SK-N-SH treated with all-trans-retinoic acid at 6 μM for 48 hours (cell line): ENCODE results near the gene PRSS1.

Experiments used
- ARNTL ChIP-seq: fragments of 450-650 bp; formaldehyde crosslinking; IDR thresholded peaks from 2 replicates; pipeline ENCODE4 v1.5.0; 2020; ENCODE audit warnings: low read depth, mild to moderate bottlenecking, moderate library complexity, borderline replicate concordance
- GLIS3 ChIP-seq: fragments of 250-450 bp; sonication (Bioruptor Pico); IDR thresholded peaks from 2 replicates; pipeline ENCODE4 v1.5.0; 2020; ENCODE audit warnings: mild to moderate bottlenecking, moderate library complexity
- ISL1 ChIP-seq: fragments of 250-450 bp; sonication (Bioruptor Pico); IDR thresholded peaks from 2 replicates; pipeline ENCODE4 v2.1.2; 2022; ENCODE audit warnings: mild to moderate bottlenecking, moderate library complexity
- ZC3H10 ChIP-seq: fragments of 250-450 bp; sonication (Bioruptor Pico); IDR thresholded peaks from 2 replicates; pipeline ENCODE4 v1.5.1; 2021; ENCODE audit warnings: mild to moderate bottlenecking, moderate library complexity
- ZFP3 ChIP-seq: fragments of 250-450 bp; sonication (Bioruptor Pico); IDR thresholded peaks from 2 replicates; pipeline ENCODE4 v1.5.0; 2020; ENCODE audit warnings: mild to moderate bottlenecking, moderate library complexity
- ZNF565 ChIP-seq: fragments of 450-650 bp; formaldehyde crosslinking; conservative IDR thresholded peaks from 2 replicates; pipeline ENCODE4 v1.5.0; 2020; ENCODE audit warnings: low read depth, mild to moderate bottlenecking, moderate library complexity
- ZNF70 ChIP-seq: fragments of 450-650 bp; formaldehyde crosslinking; IDR thresholded peaks from 2 replicates; pipeline ENCODE4 v1.5.0; 2020; ENCODE audit warnings: mild to moderate bottlenecking, moderate library complexity
- TF ChIP-seq, protein P1 (sequence below): fragments of 250-450 bp; sonication (Bioruptor Pico); IDR thresholded peaks from 2 replicates; pipeline ENCODE4 v1.5.1; 2020; ENCODE audit warnings: low read depth, mild to moderate bottlenecking, moderate library complexity

DNA sequence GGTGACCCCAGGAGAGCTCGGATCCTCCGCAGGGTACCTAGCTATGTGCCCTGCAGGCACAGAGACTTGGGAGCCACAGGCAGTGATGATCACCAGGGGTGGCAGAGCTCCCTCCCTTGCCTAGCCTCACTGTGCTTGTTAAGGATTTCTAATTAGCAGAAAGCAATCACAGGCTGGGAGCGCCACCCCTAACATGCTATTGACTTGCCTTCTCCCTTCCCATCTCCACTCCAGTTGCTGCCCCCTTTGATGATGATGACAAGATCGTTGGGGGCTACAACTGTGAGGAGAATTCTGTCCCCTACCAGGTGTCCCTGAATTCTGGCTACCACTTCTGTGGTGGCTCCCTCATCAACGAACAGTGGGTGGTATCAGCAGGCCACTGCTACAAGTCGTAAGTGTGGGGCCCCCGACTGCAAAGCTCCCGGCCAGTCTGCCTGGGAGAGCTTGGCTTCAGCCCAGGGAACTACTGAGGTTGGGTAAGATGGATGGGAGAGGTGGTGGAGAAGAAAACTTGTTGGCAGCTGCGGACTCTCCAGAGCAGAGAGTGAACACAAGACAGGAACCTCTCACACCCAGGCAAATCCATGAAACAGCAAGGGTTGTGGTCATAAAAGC lies 1.2 kb downstream of the PRSS1 start:
- TF ChIP-seq, protein P1, sequence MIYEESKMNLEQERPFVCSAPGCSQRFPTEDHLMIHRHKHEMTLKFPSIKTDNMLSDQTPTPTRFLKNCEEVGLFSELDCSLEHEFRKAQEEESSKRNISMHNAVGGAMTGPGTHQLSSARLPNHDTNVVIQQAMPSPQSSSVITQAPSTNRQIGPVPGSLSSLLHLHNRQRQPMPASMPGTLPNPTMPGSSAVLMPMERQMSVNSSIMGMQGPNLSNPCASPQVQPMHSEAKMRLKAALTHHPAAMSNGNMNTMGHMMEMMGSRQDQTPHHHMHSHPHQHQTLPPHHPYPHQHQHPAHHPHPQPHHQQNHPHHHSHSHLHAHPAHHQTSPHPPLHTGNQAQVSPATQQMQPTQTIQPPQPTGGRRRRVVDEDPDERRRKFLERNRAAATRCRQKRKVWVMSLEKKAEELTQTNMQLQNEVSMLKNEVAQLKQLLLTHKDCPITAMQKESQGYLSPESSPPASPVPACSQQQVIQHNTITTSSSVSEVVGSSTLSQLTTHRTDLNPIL = no peak
- no peak for TF ChIP-seq ZNF70 (CRISPR knock-in tag)
- no peak for TF ChIP-seq ISL1 (CRISPR knock-in tag)
- TF ChIP-seq ZFP3 (CRISPR knock-in tag) = no peak
- no peak for TF ChIP-seq ARNTL (CRISPR knock-in tag)
- no peak for TF ChIP-seq GLIS3 (CRISPR knock-in tag)
- TF ChIP-seq ZNF565 (CRISPR knock-in tag) = no peak
- no peak for TF ChIP-seq ZC3H10
